GM18858 (cell line): ENCODE data around the gene SNX8.

Experiments
- ATAC-seq: cut with Tn5 transposase; IDR thresholded peaks from one replicate; pipeline ENCODE4 v1.9.1; 2021; ENCODE audit not compliant: unreplicated experiment

The SNX8 gene

DNA sequence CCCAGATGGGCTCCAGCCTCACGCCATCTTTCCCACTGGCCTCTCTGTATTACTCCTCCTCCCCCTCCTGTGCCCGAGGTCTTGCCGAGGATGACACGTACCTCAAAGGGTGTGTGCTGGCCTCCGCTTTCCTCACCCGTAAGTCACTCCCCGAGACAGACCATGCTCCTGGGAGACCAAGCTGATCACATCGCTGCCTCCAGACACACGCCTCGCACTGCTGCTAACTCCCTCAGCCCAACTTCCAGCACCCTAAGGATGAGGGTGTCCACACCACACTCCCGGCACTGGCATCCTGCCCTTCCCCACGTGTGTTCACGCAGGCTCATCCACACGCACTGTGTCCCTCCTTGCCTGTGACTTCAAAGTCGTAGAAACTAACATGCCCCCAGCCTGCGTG is 105.5 kb downstream of the SNX8 start:
- ATAC-seq = no peak

- no peak for ATAC-seq
These were observed 109.0 kb downstream of the SNX8 start for GRCh38 chr7:2205036-2205780.

GRCh38 chr7:2204446-2204845 is 109.8 kb downstream of the SNX8 start:
- ATAC-seq = no peak

GRCh38 chr7:2203766-2204300 is 110.4 kb downstream of the SNX8 start:
- no peak for ATAC-seq

- ATAC-seq = no peak
These were observed 111.1 kb downstream of the SNX8 start for GRCh38 chr7:2202901-2203765.

GRCh38 chr7:2202361-2202761 is 111.9 kb downstream of the SNX8 start:
- ATAC-seq = no peak
